H1 (cell line): ENCODE data around the gene ANO2. TPM values are rescaled to one million over a fixed set of nuclear protein-coding genes. Genes with fewer than 3 reads are reported as not detected.

Experiments used
- CTCF ChIP-seq, 3 experiments: IDR thresholded peaks; 1 replicate in 2 of 3; 2 replicates in 1 of 3; pipeline versions ENCODE4 v1.5.1 to v1.6.1; 2011; ENCODE audit warnings: low read length in 3 of 3, mild to moderate bottlenecking in 3 of 3, inconsistent platforms in 2 of 3, low read depth in 1 of 3, moderate library complexity in 1 of 3; ENCODE audit not compliant: insufficient read depth in 1 of 3; ENCODE audit errors: control extremely low read depth in 1 of 3
- polyA plus RNA-seq, 7 experiments: library from polyadenylated mRNA; depleted of rRNA in 3 of 7; stranded (reverse) in 5 of 7; unstranded in 2 of 7; fragments of >200 nt in 5 of 7; fragments of 200-250 nt in 2 of 7; gene quantifications; 1 replicate in 5 of 7; 2 replicates in 1 of 7; 4 replicates in 1 of 7; pipeline versions ENCODE4 v1.2.1 to v1.2.3, GENCODE V29; 2011 to 2013; ENCODE audit warnings: missing spikeins in 2 of 7, mixed read lengths in 2 of 7
- total RNA-seq: library from RNA; stranded (reverse); fragmentation: NEBNext Ultra II Directional; extraction: Animal tissue kit (Norgen Biotek cat#: 25700); gene quantifications from 2 replicates; pipeline ENCODE4 v1.2.1, GENCODE V29; 2021

Gene ANO2
- total and polyA plus RNA-seq, 2 of the 8 experiments (the other 6 are each of a cell fraction or from before 2014, with no cell fraction given): 1.9 to 5.5 TPM

DNA sequence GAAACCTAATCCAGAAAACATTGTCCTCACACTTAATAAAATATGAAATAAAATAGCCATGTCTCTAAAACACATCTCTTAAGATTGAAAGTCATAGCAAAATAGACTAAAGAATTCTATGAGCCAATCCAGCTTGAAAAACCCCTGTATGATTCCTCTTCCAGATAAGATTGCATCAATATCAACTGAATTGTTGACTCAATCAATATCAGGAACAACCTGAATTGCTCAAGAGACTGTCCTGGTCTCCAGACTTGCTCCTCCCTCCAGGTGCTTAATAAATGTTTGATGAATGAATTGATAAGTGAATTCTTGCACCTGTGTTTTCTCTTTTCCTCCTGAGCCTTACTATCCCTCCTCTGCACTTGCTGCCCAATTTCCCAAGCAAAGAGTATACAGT, 351.1 kb downstream of the ANO2 start (continued):
- no peak for TF ChIP-seq CTCF (IDR thresholded peaks at IDR 0.05; ENCODE audit: control extremely low read depth in 1 of 3, insufficient read depth in 1 of 3, low read depth in 1 of 3, low read length in 3 of 3)
- TF ChIP-seq, all 59 proteins: peak for 0
